ENCODE data around the gene ABHD11.
A peak's percentile ranks its signal among the peaks of the same experiment; 100 is the strongest.

The ABHD11 gene

GRCh38 chr7:73770002-73770859, 31.6 kb upstream of the ABHD11 start, which contains the start of gene CLDN3:
CLDN3 (minus strand) TSS chr7:73770270; CDS start chr7:73770049, 221 bp downstream.
- no peak for DNase-seq
- Histone ChIP-seq H3K9me3 (ENCODE audit: control insufficient read depth, low read length) (no peaks in the 10 kb centered on the region), H3K36me3 (ENCODE audit: control insufficient read depth, insufficient read depth, low read length) (no peaks in the 10 kb centered on the region), H3K27me3 (replicated peaks; ENCODE audit: control insufficient read depth, insufficient read depth, low read length, poor library complexity, severe bottlenecking) (peaks cover 22% of the 10 kb centered on the region), H3K4me3 (ENCODE audit: insufficient read depth, low read depth, low read length, poor library complexity, severe bottlenecking) (peak within 1 kb of the TSS; percentile 15), H3K4me1 (ENCODE audit: control insufficient read depth, insufficient read depth, low read length, poor library complexity, severe bottlenecking) (peaks cover 7% of the 10 kb centered on the region), H3K27ac (ENCODE audit: insufficient read depth, low read length, poor library complexity, severe bottlenecking) (no peak within 1 kb of the TSS)

DNA sequence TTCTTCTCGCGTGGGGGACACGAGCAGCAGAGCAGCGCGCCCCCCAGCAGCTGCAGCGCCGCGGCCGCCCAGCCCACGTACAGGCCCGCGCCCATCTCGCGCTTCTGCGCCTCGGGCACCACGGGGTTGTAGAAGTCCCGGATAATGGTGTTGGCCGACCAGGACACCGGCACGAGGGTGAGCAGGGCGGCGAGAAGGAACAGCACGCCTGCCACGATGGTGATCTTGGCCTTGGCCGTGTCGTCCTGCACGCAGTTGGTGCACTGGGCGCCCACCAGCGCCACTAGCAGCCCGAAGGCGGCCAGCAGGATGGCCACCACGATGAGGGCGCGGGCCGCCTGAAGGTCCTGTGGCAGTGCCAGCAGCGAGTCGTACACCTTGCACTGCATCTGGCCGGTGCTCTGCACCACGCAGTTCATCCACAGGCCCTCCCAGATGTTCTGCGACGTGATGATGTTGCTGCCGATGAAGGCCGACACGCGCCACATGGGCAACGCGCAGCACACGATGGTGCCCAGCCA, 30.9 kb upstream of the ABHD11 start:
- DNase-seq: no peak
- no peak overlapping the region for H3K27ac ChIP-seq (ENCODE audit: insufficient read depth, low read length, poor library complexity, severe bottlenecking)
- H3K36me3 ChIP-seq (ENCODE audit: control insufficient read depth, insufficient read depth, low read length): no peaks in the 10 kb centered on the region
- H3K4me1 ChIP-seq (ENCODE audit: control insufficient read depth, insufficient read depth, low read length, poor library complexity, severe bottlenecking): peaks cover 7% of the 10 kb centered on the region
- no peak overlapping the region for H3K4me3 ChIP-seq (ENCODE audit: insufficient read depth, low read depth, low read length, poor library complexity, severe bottlenecking)
- H3K27me3 ChIP-seq (replicated peaks; ENCODE audit: control insufficient read depth, insufficient read depth, low read length, poor library complexity, severe bottlenecking): peaks cover 22% of the 10 kb centered on the region
- no peaks in the 10 kb centered on the region for H3K9me3 ChIP-seq (ENCODE audit: control insufficient read depth, low read length)

GRCh38 chr7:73768641-73769480, 30.3 kb upstream of the ABHD11 start:
- Histone ChIP-seq H3K36me3 (ENCODE audit: control insufficient read depth, insufficient read depth, low read length) (no peaks in the 10 kb centered on the region), H3K27ac (ENCODE audit: insufficient read depth, low read length, poor library complexity, severe bottlenecking) (no peak overlapping the region), H3K4me3 (ENCODE audit: insufficient read depth, low read depth, low read length, poor library complexity, severe bottlenecking) (no peak overlapping the region), H3K27me3 (replicated peaks; ENCODE audit: control insufficient read depth, insufficient read depth, low read length, poor library complexity, severe bottlenecking) (peaks cover 22% of the 10 kb centered on the region), H3K9me3 (ENCODE audit: control insufficient read depth, low read length) (no peaks in the 10 kb centered on the region), H3K4me1 (ENCODE audit: control insufficient read depth, insufficient read depth, low read length, poor library complexity, severe bottlenecking) (peaks cover 7% of the 10 kb centered on the region)
- no peak for DNase-seq

DNA sequence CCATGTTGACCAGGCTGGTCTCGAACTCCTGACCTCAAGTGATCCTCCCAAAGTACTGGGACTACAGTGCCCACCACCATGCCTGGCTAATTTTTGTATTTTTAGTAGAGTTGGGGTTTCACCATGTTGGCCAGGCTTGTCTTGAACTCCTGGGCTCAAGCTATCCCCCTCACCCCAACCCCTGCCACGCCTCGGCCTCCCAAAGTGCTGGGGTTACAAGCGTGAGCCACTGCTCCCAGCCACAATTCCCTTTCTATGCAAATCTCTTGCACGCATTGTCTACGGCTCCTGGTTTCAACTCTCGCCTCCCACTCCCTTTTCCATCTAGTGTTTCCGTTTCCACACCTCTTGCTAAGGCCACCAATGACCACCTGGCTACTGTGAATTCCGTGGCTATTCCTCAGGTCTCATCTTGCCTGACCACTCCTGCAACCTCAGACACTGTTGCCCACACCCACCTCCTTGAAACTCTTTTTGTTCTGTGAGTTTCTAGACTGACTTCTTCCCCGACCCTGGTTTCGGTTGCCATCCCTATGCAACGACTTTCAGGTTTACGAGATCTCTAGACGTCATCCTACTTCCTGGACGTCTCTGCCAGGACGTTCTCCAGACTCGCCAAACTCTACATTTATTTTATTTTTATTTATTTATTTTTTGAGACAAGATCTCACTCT, 28.1 kb upstream of the ABHD11 start:
- peaks cover 22% of the 10 kb centered on the region for H3K27me3 ChIP-seq (replicated peaks; ENCODE audit: control insufficient read depth, insufficient read depth, low read length, poor library complexity, severe bottlenecking)
- DNase-seq: no peak

DNA sequence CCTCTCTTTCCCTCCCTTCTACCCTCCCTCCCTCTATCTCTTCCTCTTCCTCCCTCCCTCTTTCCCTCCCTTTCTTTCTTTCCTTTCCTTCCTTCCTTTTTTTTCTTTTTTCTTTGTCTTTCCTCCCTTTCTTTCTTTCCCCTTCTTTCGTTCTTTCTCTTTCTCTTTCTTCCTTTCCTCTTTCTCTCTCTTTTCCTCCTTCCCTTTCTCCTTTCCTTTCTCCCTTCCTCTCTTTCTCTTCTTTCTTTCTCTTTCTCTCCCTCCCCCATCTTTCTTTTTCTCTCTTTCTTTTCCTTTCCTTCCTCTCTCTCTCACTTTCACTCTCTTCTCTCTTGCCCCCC, 24.0 kb upstream of the ABHD11 start:
- H3K4me1 ChIP-seq (ENCODE audit: control insufficient read depth, insufficient read depth, low read length, poor library complexity, severe bottlenecking): no peaks in the 10 kb centered on the region
- no peak for DNase-seq
- H3K27me3 ChIP-seq (replicated peaks; ENCODE audit: control insufficient read depth, insufficient read depth, low read length, poor library complexity, severe bottlenecking): no peaks in the 10 kb centered on the region
- H3K4me3 ChIP-seq (ENCODE audit: insufficient read depth, low read depth, low read length, poor library complexity, severe bottlenecking): no peak overlapping the region
- H3K36me3 ChIP-seq (ENCODE audit: control insufficient read depth, insufficient read depth, low read length): no peaks in the 10 kb centered on the region
- H3K9me3 ChIP-seq (ENCODE audit: control insufficient read depth, low read length): no peaks in the 10 kb centered on the region
- no peak overlapping the region for H3K27ac ChIP-seq (ENCODE audit: insufficient read depth, low read length, poor library complexity, severe bottlenecking)

More for the DNA sequence above, 28.1 kb upstream of the ABHD11 start:
- H3K4me3 ChIP-seq (ENCODE audit: insufficient read depth, low read depth, low read length, poor library complexity, severe bottlenecking): no peak overlapping the region
- H3K27ac ChIP-seq (ENCODE audit: insufficient read depth, low read length, poor library complexity, severe bottlenecking): no peak overlapping the region
- no peaks in the 10 kb centered on the region for H3K36me3 ChIP-seq (ENCODE audit: control insufficient read depth, insufficient read depth, low read length)
- H3K9me3 ChIP-seq (ENCODE audit: control insufficient read depth, low read length): no peaks in the 10 kb centered on the region
- H3K4me1 ChIP-seq (ENCODE audit: control insufficient read depth, insufficient read depth, low read length, poor library complexity, severe bottlenecking): peaks cover 7% of the 10 kb centered on the region

DNA sequence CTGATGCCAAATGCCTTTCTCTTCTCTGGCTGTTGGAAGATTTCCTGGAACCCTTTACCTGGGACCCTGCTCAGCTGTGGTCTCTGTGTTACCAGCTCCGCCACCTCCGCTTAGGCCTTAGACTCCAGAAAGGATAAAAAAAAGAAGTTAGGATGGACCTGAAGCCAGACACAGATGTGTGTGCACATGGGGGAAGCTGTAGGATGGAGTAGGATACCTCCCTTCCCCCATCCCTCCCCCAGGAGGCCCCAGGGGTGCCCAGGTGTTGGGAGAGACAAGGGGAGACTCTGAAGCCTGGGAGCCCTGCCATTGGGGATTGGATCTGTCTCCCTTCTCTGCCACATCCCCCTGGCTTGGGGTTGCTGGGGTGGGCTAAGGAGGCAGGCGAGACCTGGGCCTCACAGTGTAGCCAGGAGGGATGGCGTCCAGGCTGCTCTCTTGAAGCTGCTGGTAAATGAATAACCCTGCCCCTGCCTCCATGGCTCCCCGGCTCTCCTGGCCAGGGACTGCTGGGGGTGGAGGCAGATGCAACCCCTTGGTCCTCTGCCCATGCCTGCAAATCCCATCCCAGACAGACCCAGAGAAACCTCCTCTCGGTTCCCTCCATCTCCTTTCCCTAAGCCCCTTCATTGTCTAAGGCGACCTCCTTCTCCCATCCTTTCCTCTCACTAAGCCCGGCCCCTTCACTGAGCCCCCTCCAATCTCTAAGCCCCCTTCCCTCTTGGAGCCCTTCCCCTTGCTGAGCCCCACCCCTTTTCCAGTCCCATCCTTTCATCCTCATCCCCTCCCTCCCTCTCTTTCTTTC, 23.5 kb upstream of the ABHD11 start:
- H3K36me3 ChIP-seq (ENCODE audit: control insufficient read depth, insufficient read depth, low read length): no peaks in the 10 kb centered on the region
- H3K27me3 ChIP-seq (replicated peaks; ENCODE audit: control insufficient read depth, insufficient read depth, low read length, poor library complexity, severe bottlenecking): no peaks in the 10 kb centered on the region
- H3K9me3 ChIP-seq (ENCODE audit: control insufficient read depth, low read length): no peaks in the 10 kb centered on the region
- H3K4me3 ChIP-seq (ENCODE audit: insufficient read depth, low read depth, low read length, poor library complexity, severe bottlenecking): no peak overlapping the region
- no peak overlapping the region for H3K27ac ChIP-seq (ENCODE audit: insufficient read depth, low read length, poor library complexity, severe bottlenecking)
- no peak for DNase-seq
- no peaks in the 10 kb centered on the region for H3K4me1 ChIP-seq (ENCODE audit: control insufficient read depth, insufficient read depth, low read length, poor library complexity, severe bottlenecking)

- no peak overlapping the region for H3K4me3 ChIP-seq (ENCODE audit: insufficient read depth, low read depth, low read length, poor library complexity, severe bottlenecking)
- H3K27ac ChIP-seq (ENCODE audit: insufficient read depth, low read length, poor library complexity, severe bottlenecking): no peak overlapping the region
- H3K4me1 ChIP-seq (ENCODE audit: control insufficient read depth, insufficient read depth, low read length, poor library complexity, severe bottlenecking): no peaks in the 10 kb centered on the region
- no peaks in the 10 kb centered on the region for H3K27me3 ChIP-seq (replicated peaks; ENCODE audit: control insufficient read depth, insufficient read depth, low read length, poor library complexity, severe bottlenecking)
- H3K9me3 ChIP-seq (ENCODE audit: control insufficient read depth, low read length): no peaks in the 10 kb centered on the region
- H3K36me3 ChIP-seq (ENCODE audit: control insufficient read depth, insufficient read depth, low read length): no peaks in the 10 kb centered on the region
- no peak for DNase-seq
Measured at GRCh38 chr7:73758581-73759138, 20.1 kb upstream of the ABHD11 start.

GRCh38 chr7:73749931-73750776, 11.6 kb upstream of the ABHD11 start:
- no peak for DNase-seq
- no peak overlapping the region for H3K27ac ChIP-seq (ENCODE audit: insufficient read depth, low read length, poor library complexity, severe bottlenecking)
- H3K4me3 ChIP-seq (ENCODE audit: insufficient read depth, low read depth, low read length, poor library complexity, severe bottlenecking): no peak overlapping the region
- H3K9me3 ChIP-seq (ENCODE audit: control insufficient read depth, low read length): no peaks in the 10 kb centered on the region
- H3K4me1 ChIP-seq (ENCODE audit: control insufficient read depth, insufficient read depth, low read length, poor library complexity, severe bottlenecking): no peaks in the 10 kb centered on the region
- H3K27me3 ChIP-seq (replicated peaks; ENCODE audit: control insufficient read depth, insufficient read depth, low read length, poor library complexity, severe bottlenecking): no peaks in the 10 kb centered on the region
- no peaks in the 10 kb centered on the region for H3K36me3 ChIP-seq (ENCODE audit: control insufficient read depth, insufficient read depth, low read length)

All from effector memory CD4-positive, alpha-beta T cell (primary cell).